H1 (cell line): Measurements from ENCODE around the gene CNNM2.
"Not testable (repeated sequence)": the region's sequence is repeated elsewhere in the genome, so short reads cannot be mapped to it uniquely, and the experiment has no call there.

Experiments used
- BCL11A ChIP-seq, 2 experiments: IDR thresholded peaks; one replicate each; pipeline ENCODE4 v1.6.1; 2011; ENCODE audit warnings: low read depth in 2 of 2, low read length in 2 of 2, mild to moderate bottlenecking in 2 of 2
- CHD7 ChIP-seq: fragments of 300-600 bp; sonication (generic); IDR thresholded peaks from 2 replicates; pipeline ENCODE4 v1.7.1; 2012; ENCODE audit warnings: low read length, moderate library complexity, mild to moderate bottlenecking, inconsistent platforms; ENCODE audit not compliant: insufficient replicate concordance
- EP300 ChIP-seq, 2 experiments: IDR thresholded peaks; 1 replicate in 1 of 2; 2 replicates in 1 of 2; pipeline ENCODE4 v1.6.1; 2011 to 2012; ENCODE audit warnings: low read depth in 2 of 2, low read length in 2 of 2, mild to moderate bottlenecking in 2 of 2, borderline replicate concordance in 1 of 2, inconsistent platforms in 1 of 2, moderate library complexity in 1 of 2
- POLR2A ChIP-seq, 2 experiments: IDR thresholded peaks; 1 replicate in 1 of 2; 2 replicates in 1 of 2; pipeline ENCODE4 v1.6.1; 2011; ENCODE audit warnings: low read depth in 2 of 2, low read length in 2 of 2, mild to moderate bottlenecking in 2 of 2; ENCODE audit errors: control extremely low read depth in 1 of 2
- POLR2AphosphoS5 ChIP-seq: IDR thresholded peaks from 2 replicates; pipeline ENCODE4 v1.6.1; 2011; ENCODE audit warnings: low read depth, low read length
- SP2 ChIP-seq: IDR thresholded peaks from 2 replicates; pipeline ENCODE4 v1.6.1; 2012; ENCODE audit warnings: mild to moderate bottlenecking, low read length, inconsistent platforms
- TF ChIP-seq, protein P1 (sequence below), 3 experiments: IDR thresholded peaks; 1 replicate in 2 of 3; 2 replicates in 1 of 3; pipeline versions ENCODE4 v1.5.1 to v1.6.1; 2011; ENCODE audit warnings: low read length in 3 of 3, mild to moderate bottlenecking in 3 of 3, inconsistent platforms in 2 of 3, low read depth in 1 of 3, moderate library complexity in 1 of 3; ENCODE audit not compliant: insufficient read depth in 1 of 3; ENCODE audit errors: control extremely low read depth in 1 of 3

DNA sequence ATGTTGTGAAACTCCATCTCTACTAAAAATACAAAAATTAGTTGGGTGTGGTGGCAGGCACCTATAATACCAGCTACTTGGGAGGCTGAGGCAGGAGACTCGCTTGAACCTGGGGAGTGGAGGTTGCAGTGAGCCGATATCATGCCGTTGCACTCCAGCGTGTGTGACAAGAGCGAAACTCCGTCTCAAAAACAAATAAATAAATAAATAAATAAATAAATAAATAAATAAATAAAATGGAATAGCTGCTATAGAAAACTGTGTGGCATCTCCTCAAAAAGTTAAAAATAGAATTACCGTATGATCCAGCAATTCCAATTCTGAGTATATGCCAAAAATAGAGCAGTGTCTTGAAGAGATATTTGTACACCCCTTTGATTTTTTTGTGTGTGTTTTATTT lies 82.0 kb downstream of the CNNM2 start:
- TF ChIP-seq, protein P1, sequence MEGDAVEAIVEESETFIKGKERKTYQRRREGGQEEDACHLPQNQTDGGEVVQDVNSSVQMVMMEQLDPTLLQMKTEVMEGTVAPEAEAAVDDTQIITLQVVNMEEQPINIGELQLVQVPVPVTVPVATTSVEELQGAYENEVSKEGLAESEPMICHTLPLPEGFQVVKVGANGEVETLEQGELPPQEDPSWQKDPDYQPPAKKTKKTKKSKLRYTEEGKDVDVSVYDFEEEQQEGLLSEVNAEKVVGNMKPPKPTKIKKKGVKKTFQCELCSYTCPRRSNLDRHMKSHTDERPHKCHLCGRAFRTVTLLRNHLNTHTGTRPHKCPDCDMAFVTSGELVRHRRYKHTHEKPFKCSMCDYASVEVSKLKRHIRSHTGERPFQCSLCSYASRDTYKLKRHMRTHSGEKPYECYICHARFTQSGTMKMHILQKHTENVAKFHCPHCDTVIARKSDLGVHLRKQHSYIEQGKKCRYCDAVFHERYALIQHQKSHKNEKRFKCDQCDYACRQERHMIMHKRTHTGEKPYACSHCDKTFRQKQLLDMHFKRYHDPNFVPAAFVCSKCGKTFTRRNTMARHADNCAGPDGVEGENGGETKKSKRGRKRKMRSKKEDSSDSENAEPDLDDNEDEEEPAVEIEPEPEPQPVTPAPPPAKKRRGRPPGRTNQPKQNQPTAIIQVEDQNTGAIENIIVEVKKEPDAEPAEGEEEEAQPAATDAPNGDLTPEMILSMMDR (IDR thresholded peaks at IDR 0.05; ENCODE audit: control extremely low read depth in 1 of 3, insufficient read depth in 1 of 3, low read depth in 1 of 3, low read length in 3 of 3), result not testable (repeated sequence)
- TF ChIP-seq SP2; BCL11A (IDR thresholded peaks at IDR 0.05; ENCODE audit: low read depth in 2 of 2, low read length in 2 of 2); POLR2A (IDR thresholded peaks at IDR 0.05; ENCODE audit: control extremely low read depth in 1 of 2, low read depth in 2 of 2, low read length in 2 of 2); POLR2AphosphoS5; CHD7; EP300 (IDR thresholded peaks at IDR 0.05; ENCODE audit: borderline replicate concordance in 1 of 2, low read depth in 2 of 2, low read length in 2 of 2): not testable (repeated sequence)
